ENCODE measurements around the gene SEMG2. TPM values are rescaled to one million over a fixed set of nuclear protein-coding genes. Genes with fewer than 3 reads are reported as not detected.

SEMG2 gene
- total and polyA plus RNA-seq, 10 of the 15 experiments (the other 5 are each of a cell fraction or from before 2014, with no cell fraction given), result not detected

DNA sequence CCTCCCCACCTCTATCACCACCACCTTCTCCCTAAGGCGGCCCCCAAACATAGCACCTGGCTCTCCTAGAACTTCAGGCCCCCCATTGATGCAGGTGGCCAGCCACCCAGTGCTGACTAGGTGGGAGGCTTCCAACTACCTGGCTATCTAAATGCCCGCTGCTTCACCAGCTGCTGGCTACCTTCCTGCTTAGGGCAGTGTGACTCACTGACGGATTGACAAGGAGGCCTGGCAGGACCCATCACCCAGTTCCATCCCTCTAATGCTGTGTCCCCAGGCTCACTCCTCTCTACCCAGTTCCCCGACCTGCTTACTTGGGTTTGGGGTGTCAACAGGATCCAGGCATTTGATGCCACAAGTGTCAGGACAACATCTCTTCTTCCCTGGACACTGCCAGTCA, 32.1 kb downstream of the SEMG2 start:
- ChIA-PET POLR2A (no interaction called here), CTCF (no interaction called here), RAD21 (ENCODE audit: unreplicated experiment) (no interaction called here), SMC1A (ENCODE audit: uncharacterized antibody, unreplicated experiment) (no interaction called here)
- no peaks in the 10 kb centered on the region for H3K36me3 ChIP-seq (ENCODE audit: control insufficient read depth in 2 of 2, insufficient read depth in 2 of 2, low read length in 1 of 2)
- H3K4me2 ChIP-seq (ENCODE audit: control insufficient read depth, insufficient read depth), result no peak overlapping the region
- H3K9me3 ChIP-seq (replicated peaks; ENCODE audit: control insufficient read depth, insufficient read depth, low read length), result no peaks in the 10 kb centered on the region
- H3K27ac ChIP-seq (ENCODE audit: control insufficient read depth, insufficient read depth), result no peak overlapping the region
- WGBS (ENCODE audit: insufficient coverage, insufficient replicate concordance, low lambda C conversion rate, missing lambda C conversion rate), result 20% methylated on average over 4 of the region's 4 CpGs
- BruUV-seq (replicated peaks), result no TSS peak
- H3K27me3 ChIP-seq (replicated peaks in 1 of 2; ENCODE audit: control insufficient read depth in 2 of 2, insufficient read depth in 2 of 2, low read length in 1 of 2), result peaks cover 0 to 10% of the 10 kb centered on the region in 2 experiments; a peak in 3 of 4 replicates
- no peak for FAIRE-seq
- H2AFZ ChIP-seq (ENCODE audit: control insufficient read depth, low read depth, low read length), result no peak overlapping the region
- in situ Hi-C loops (cut with MboI), result no loop called here
- H3K9ac ChIP-seq (ENCODE audit: control insufficient read depth, insufficient read depth, low read length), result no peak overlapping the region
- no peaks in the 10 kb centered on the region for H3K79me2 ChIP-seq (ENCODE audit: control insufficient read depth, insufficient read depth, low read length)
- ATAC-seq, result no peak
- intact Hi-C loops (cut with micrococcal nuclease; ENCODE audit: unreplicated experiment), result no loop called here
- H3K4me1 ChIP-seq (ENCODE audit: control insufficient read depth, insufficient read depth, low read length), result peaks cover 4% of the 10 kb centered on the region
- no peaks in the 10 kb centered on the region for H4K20me1 ChIP-seq (ENCODE audit: control insufficient read depth, insufficient read depth)
- no peak for DNase-seq (ENCODE audit: low read depth, low spot score)
- no peak overlapping the region for H3K4me3 ChIP-seq
- TF ChIP-seq SPI1 (IDR thresholded peaks at IDR 0.05; ENCODE audit: borderline replicate concordance, insufficient read depth, low read depth, low read length), result no peak
- TF ChIP-seq SMAD1 (IDR thresholded peaks at IDR 0.05; ENCODE audit: low read depth, partially characterized antibody), result no peak
- TF ChIP-seq ESRRA (IDR thresholded peaks at IDR 0.05; ENCODE audit: low read length), result no peak
- TF ChIP-seq SRF (IDR thresholded peaks at IDR 0.05; ENCODE audit: low read depth in 2 of 2, low read length in 2 of 2), result no peak
- no peak for TF ChIP-seq ZBTB33 (IDR thresholded peaks at IDR 0.05)
- no peak for TF ChIP-seq ZBTB11 (CRISPR knock-in tag; IDR thresholded peaks at IDR 0.05)
- no peak for TF ChIP-seq PAX8 (IDR thresholded peaks at IDR 0.05)
- no peak for TF ChIP-seq BCL11A (IDR thresholded peaks at IDR 0.05; ENCODE audit: low read depth, low read length)
- TF ChIP-seq TBL1XR1 (IDR thresholded peaks at IDR 0.05; ENCODE audit: low read depth, low read length), result no peak
- TF ChIP-seq SUZ12 (IDR thresholded peaks at IDR 0.05; ENCODE audit: unreplicated experiment), result no peak
- TF ChIP-seq HDGF (IDR thresholded peaks at IDR 0.05), result no peak
- TF ChIP-seq PRDM15 (CRISPR knock-in tag; IDR thresholded peaks at IDR 0.05), result no peak
- no peak for TF ChIP-seq CREB1 (IDR thresholded peaks at IDR 0.05; ENCODE audit: low read depth)
- TF ChIP-seq, protein P1, sequence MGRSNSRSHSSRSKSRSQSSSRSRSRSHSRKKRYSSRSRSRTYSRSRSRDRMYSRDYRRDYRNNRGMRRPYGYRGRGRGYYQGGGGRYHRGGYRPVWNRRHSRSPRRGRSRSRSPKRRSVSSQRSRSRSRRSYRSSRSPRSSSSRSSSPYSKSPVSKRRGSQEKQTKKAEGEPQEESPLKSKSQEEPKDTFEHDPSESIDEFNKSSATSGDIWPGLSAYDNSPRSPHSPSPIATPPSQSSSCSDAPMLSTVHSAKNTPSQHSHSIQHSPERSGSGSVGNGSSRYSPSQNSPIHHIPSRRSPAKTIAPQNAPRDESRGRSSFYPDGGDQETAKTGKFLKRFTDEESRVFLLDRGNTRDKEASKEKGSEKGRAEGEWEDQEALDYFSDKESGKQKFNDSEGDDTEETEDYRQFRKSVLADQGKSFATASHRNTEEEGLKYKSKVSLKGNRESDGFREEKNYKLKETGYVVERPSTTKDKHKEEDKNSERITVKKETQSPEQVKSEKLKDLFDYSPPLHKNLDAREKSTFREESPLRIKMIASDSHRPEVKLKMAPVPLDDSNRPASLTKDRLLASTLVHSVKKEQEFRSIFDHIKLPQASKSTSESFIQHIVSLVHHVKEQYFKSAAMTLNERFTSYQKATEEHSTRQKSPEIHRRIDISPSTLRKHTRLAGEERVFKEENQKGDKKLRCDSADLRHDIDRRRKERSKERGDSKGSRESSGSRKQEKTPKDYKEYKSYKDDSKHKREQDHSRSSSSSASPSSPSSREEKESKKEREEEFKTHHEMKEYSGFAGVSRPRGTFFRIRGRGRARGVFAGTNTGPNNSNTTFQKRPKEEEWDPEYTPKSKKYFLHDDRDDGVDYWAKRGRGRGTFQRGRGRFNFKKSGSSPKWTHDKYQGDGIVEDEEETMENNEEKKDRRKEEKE (IDR thresholded peaks at IDR 0.05), result no peak

Measured in GM12878 (cell line).